Measurements from ENCODE around the gene FNIP1. TPM values are rescaled to one million over a fixed set of nuclear protein-coding genes. Genes with fewer than 3 reads are reported as not detected.

FNIP1 gene
- total RNA-seq, 1 donor from 2014 or later = 29.5 TPM

GRCh38 chr5:131659290-131659689 lies 137.5 kb downstream of the FNIP1 start:
- TF ChIP-seq CTCF (IDR thresholded peaks at IDR 0.05) (no peak), POLR2A (IDR thresholded peaks at IDR 0.05) (no peak), POLR2AphosphoS5 (IDR thresholded peaks at IDR 0.05; ENCODE audit: insufficient read depth in 1 of 2, low read depth in 1 of 2) (no peak)
- H3K27ac ChIP-seq = no peak overlapping the region
- no peak overlapping the region for H3K4me3 ChIP-seq
- no peaks in the 10 kb centered on the region for H3K27me3 ChIP-seq
- H3K9me3 ChIP-seq = no peaks in the 10 kb centered on the region
- DNase-seq (ENCODE audit: extremely low spot score in 2 of 2) = no peak
- intact Hi-C loops (cut with DNase I) = no loop called here
- peaks cover 0 to 6% of the 10 kb centered on the region in 2 donors for H3K36me3 ChIP-seq
- H3K4me1 ChIP-seq = no peaks in the 10 kb centered on the region

- H3K36me3 ChIP-seq = peaks cover 0 to 27% of the 10 kb centered on the region in 2 donors
- no peak overlapping the region for H3K27ac ChIP-seq
- H3K4me1 ChIP-seq = no peaks in the 10 kb centered on the region
- intact Hi-C loops (cut with DNase I) = no loop called here
- DNase-seq (ENCODE audit: extremely low spot score in 2 of 2) = no peak
- H3K9me3 ChIP-seq = no peaks in the 10 kb centered on the region
- no peaks in the 10 kb centered on the region for H3K27me3 ChIP-seq
- H3K4me3 ChIP-seq = no peak overlapping the region
- no peak for TF ChIP-seq POLR2A (IDR thresholded peaks at IDR 0.05)
- TF ChIP-seq POLR2AphosphoS5 (IDR thresholded peaks at IDR 0.05; ENCODE audit: insufficient read depth in 1 of 2, low read depth in 1 of 2) = no peak
- TF ChIP-seq CTCF (IDR thresholded peaks at IDR 0.05) = no peak
Measured at GRCh38 chr5:131654776-131655175, 142.0 kb downstream of the FNIP1 start.

GRCh38 chr5:131654309-131654708 lies 142.5 kb downstream of the FNIP1 start:
- TF ChIP-seq CTCF (IDR thresholded peaks at IDR 0.05) (no peak), POLR2AphosphoS5 (IDR thresholded peaks at IDR 0.05; ENCODE audit: insufficient read depth in 1 of 2, low read depth in 1 of 2) (no peak), POLR2A (IDR thresholded peaks at IDR 0.05) (no peak)
- H3K9me3 ChIP-seq = no peaks in the 10 kb centered on the region
- H3K27me3 ChIP-seq = no peaks in the 10 kb centered on the region
- no peaks in the 10 kb centered on the region for H3K4me1 ChIP-seq
- no peak for DNase-seq (ENCODE audit: extremely low spot score in 2 of 2)
- no peak overlapping the region for H3K4me3 ChIP-seq
- H3K36me3 ChIP-seq = peaks cover 0 to 22% of the 10 kb centered on the region in 2 donors
- intact Hi-C loops (cut with DNase I) = no loop called here
- H3K27ac ChIP-seq = no peak overlapping the region

- Histone ChIP-seq H3K4me1 (no peaks in the 10 kb centered on the region), H3K27ac (no peak overlapping the region), H3K9me3 (no peaks in the 10 kb centered on the region), H3K4me3 (no peak overlapping the region), H3K27me3 (no peaks in the 10 kb centered on the region), H3K36me3 (peaks cover 0 to 27% of the 10 kb centered on the region in 2 donors)
- intact Hi-C loops (cut with DNase I) = no loop called here
- TF ChIP-seq CTCF (IDR thresholded peaks at IDR 0.05) (no peak), POLR2A (IDR thresholded peaks at IDR 0.05) (no peak), POLR2AphosphoS5 (IDR thresholded peaks at IDR 0.05; ENCODE audit: insufficient read depth in 1 of 2, low read depth in 1 of 2) (no peak)
- no peak for DNase-seq (ENCODE audit: extremely low spot score in 2 of 2)
Measured at GRCh38 chr5:131649161-131649560, 147.7 kb downstream of the FNIP1 start.

- no peak for TF ChIP-seq CTCF (IDR thresholded peaks at IDR 0.05)
- no peak for TF ChIP-seq POLR2AphosphoS5 (IDR thresholded peaks at IDR 0.05; ENCODE audit: insufficient read depth in 1 of 2, low read depth in 1 of 2)
- H3K4me1 ChIP-seq = no peaks in the 10 kb centered on the region
- peaks cover 0 to 12% of the 10 kb centered on the region in 2 donors for H3K36me3 ChIP-seq
- intact Hi-C loops (cut with DNase I) = no loop called here
- H3K27ac ChIP-seq = no peak overlapping the region
- DNase-seq (ENCODE audit: extremely low spot score in 2 of 2) = no peak
- H3K4me3 ChIP-seq = no peak overlapping the region
- H3K27me3 ChIP-seq = no peaks in the 10 kb centered on the region
- H3K9me3 ChIP-seq = no peaks in the 10 kb centered on the region
Measured at GRCh38 chr5:131647048-131647769, 149.6 kb downstream of the FNIP1 start.

Data from vagina (tissue), 2 donors.